SK-N-SH (cell line): ENCODE measurements around the gene SMARCC2. TPM values are rescaled to one million over a fixed set of nuclear protein-coding genes. Genes with fewer than 3 reads are reported as not detected.

ENCODE experiments used
- CTCF ChIA-PET: fragments of 300-600, 350-600 bp; formaldehyde crosslinking; extraction: SDS; loops from one replicate; lab custom pipeline; 2021; lab: Yijun Ruan, JAX
- POLR2A ChIA-PET: fragments of 350-600 bp; sonication (Branson Sonifier 250); formaldehyde crosslinking; extraction: SDS; loops from one replicate; lab custom pipeline; 2020; ENCODE audit warnings: antibody characterized with exemption, inconsistent platforms; lab: Yijun Ruan, JAX
- DNase-seq: peaks from one replicate; pipeline ENCODE4 v3.0.0; 2012
- H2AFZ ChIP-seq: fragments of 200-600 bp; sonication (generic); 2 replicates; pipeline ENCODE4 v1.8.1; 2016; ENCODE audit warnings: antibody characterized with exemption, mild to moderate bottlenecking, low read depth
- H3F3A ChIP-seq: fragments of 200-600 bp; sonication (generic); replicated peaks from 2 replicates; pipeline ENCODE3; 2016; ENCODE audit warnings: antibody characterized with exemption, mild to moderate bottlenecking; ENCODE audit not compliant: insufficient read depth
- H3K27ac ChIP-seq, 2 experiments: fragments of 200-500 bp in 1 of 2; fragments of 200-600 bp in 1 of 2; sonication (Bioruptor generic) in 1 of 2; sonication (generic), shearing (Covaris generic) in 1 of 2; 2 replicates each; pipeline versions ENCODE4 v1.5.1 to v1.6.1; 2014 to 2016; ENCODE audit warnings: low read depth in 2 of 2, inconsistent platforms in 1 of 2, low read length in 1 of 2, mild to moderate bottlenecking in 1 of 2, mixed read lengths in 1 of 2
- H3K27me3 ChIP-seq: fragments of 200-600 bp; sonication (generic), shearing (Covaris generic); 2 replicates; pipeline ENCODE4 v1.6.1; 2016; ENCODE audit warnings: mixed run types; ENCODE audit not compliant: insufficient read depth
- H3K36me3 ChIP-seq, 2 experiments: fragments of 200-500 bp in 1 of 2; fragments of 200-600 bp in 1 of 2; sonication (Bioruptor generic) in 1 of 2; sonication (generic) in 1 of 2; replicated peaks in 1 of 2; 2 replicates each; pipeline versions ENCODE3 to v1.5.1; 2014 to 2016; ENCODE audit warnings: low read length in 1 of 2, mild to moderate bottlenecking in 1 of 2; ENCODE audit not compliant: insufficient read depth in 2 of 2, control insufficient read depth in 1 of 2
- H3K4me1 ChIP-seq, 2 experiments: fragments of 200-500 bp in 1 of 2; fragments of 200-600 bp in 1 of 2; sonication (Bioruptor generic) in 1 of 2; sonication (generic), shearing (Covaris generic) in 1 of 2; 2 replicates each; pipeline versions ENCODE4 v1.5.1 to v1.6.1; 2014 to 2016; ENCODE audit warnings: low read depth in 1 of 2, low read length in 1 of 2, mixed run types in 1 of 2; ENCODE audit not compliant: insufficient read depth in 2 of 2, control insufficient read depth in 1 of 2
- H3K4me2 ChIP-seq: fragments of 200-600 bp; sonication (generic), shearing (Covaris generic); 2 replicates; pipeline ENCODE4 v1.6.1; 2017; ENCODE audit warnings: mixed run types
- H3K4me3 ChIP-seq, 2 experiments: fragments of 200-500 bp in 1 of 2; fragments of 200-600 bp in 1 of 2; sonication (Bioruptor generic) in 1 of 2; sonication (generic), shearing (Covaris generic) in 1 of 2; 2 replicates each; pipeline versions ENCODE4 v1.5.1 to v1.8.1; 2014 to 2016; ENCODE audit warnings: low read depth in 2 of 2, inconsistent platforms in 1 of 2, low read length in 1 of 2, mild to moderate bottlenecking in 1 of 2, mixed read lengths in 1 of 2, moderate library complexity in 1 of 2
- H3K79me2 ChIP-seq: fragments of 200-600 bp; sonication (generic); 2 replicates; pipeline ENCODE4 v1.8.1; 2017; ENCODE audit warnings: mild to moderate bottlenecking; ENCODE audit not compliant: insufficient read depth
- H3K9ac ChIP-seq: fragments of 200-600 bp; sonication (generic); 2 replicates; pipeline ENCODE4 v1.6.1; 2017; ENCODE audit warnings: mixed run types
- H3K9me2 ChIP-seq: fragments of 200-600 bp; sonication (generic); 2 replicates; pipeline ENCODE4 v1.6.1; 2017; ENCODE audit warnings: mixed run types
- H3K9me3 ChIP-seq: fragments of 200-600 bp; sonication (generic); 2 replicates; pipeline ENCODE4 v1.6.1; 2017; ENCODE audit warnings: mixed run types, mild to moderate bottlenecking, moderate library complexity
- H4K20me1 ChIP-seq: fragments of 200-600 bp; sonication (generic); 2 replicates; pipeline ENCODE4 v1.6.1; 2017; ENCODE audit warnings: mild to moderate bottlenecking, mixed run types; ENCODE audit not compliant: insufficient read depth
- CHD2 ChIP-seq: fragments of 150-350 bp; IDR thresholded peaks from 2 replicates; pipeline ENCODE4 v1.6.1; 2018; ENCODE audit warnings: low read length; ENCODE audit not compliant: partially characterized antibody
- ELF1 ChIP-seq: IDR thresholded peaks from 2 replicates; pipeline ENCODE4 v1.4.0; 2012
- FOXJ3 ChIP-seq: sonication (generic); formaldehyde crosslinking; IDR thresholded peaks from 2 replicates; pipeline ENCODE4 v1.5.1; 2020; ENCODE audit warnings: mild to moderate bottlenecking, missing genetic modification reagents
- GABPA ChIP-seq: IDR thresholded peaks from 2 replicates; pipeline ENCODE4 v1.4.0; 2012; ENCODE audit warnings: low read depth, mild to moderate bottlenecking
- POLR2AphosphoS5 ChIP-seq: IDR thresholded peaks from 2 replicates; pipeline ENCODE4 v1.6.1; 2012; ENCODE audit warnings: low read depth, low read length
- RCOR1 ChIP-seq: fragments of 150-350 bp; IDR thresholded peaks from 2 replicates; pipeline ENCODE4 v1.6.1; 2017; ENCODE audit warnings: antibody characterized with exemption, low read length
- REST ChIP-seq: IDR thresholded peaks from 2 replicates; pipeline ENCODE4 v1.6.1; 2012; ENCODE audit warnings: mild to moderate bottlenecking, low read depth, low read length, moderate library complexity
- SIN3A ChIP-seq: IDR thresholded peaks from 2 replicates; pipeline ENCODE4 v1.6.1; 2012; ENCODE audit warnings: low read depth, mild to moderate bottlenecking, low read length, moderate library complexity, borderline replicate concordance
- TEAD4 ChIP-seq: IDR thresholded peaks from 2 replicates; pipeline ENCODE4 v1.4.0; 2012; ENCODE audit warnings: mild to moderate bottlenecking, borderline replicate concordance; ENCODE audit not compliant: insufficient read depth
- WGBS: methylation state at CpG from one replicate; pipeline ENCODE4 v1.1.6; 2017; ENCODE audit warnings: low lambda C conversion rate; 5-methylcytosine and 5-hydroxymethylcytosine counted together
- polyA plus RNA-seq, 3 experiments: library from polyadenylated mRNA; depleted of rRNA; stranded (reverse); fragments of >200 nt; gene quantifications; 2 replicates each; pipeline ENCODE4 v1.2.3, GENCODE V29; 2012
- TF ChIP-seq, protein P1 (sequence below): fragments of 150-350 bp; IDR thresholded peaks from 2 replicates; pipeline ENCODE4 v1.6.1; 2016; ENCODE audit warnings: mild to moderate bottlenecking, low read depth, low read length
- TF ChIP-seq, protein P2 (sequence below): IDR thresholded peaks from 2 replicates; pipeline ENCODE4 v1.4.0; 2012; ENCODE audit warnings: low read depth, borderline replicate concordance
- TF ChIP-seq, protein P3 (sequence below): IDR thresholded peaks from 2 replicates; pipeline ENCODE4 v1.4.0; 2012; ENCODE audit warnings: low read depth, borderline replicate concordance

SMARCC2 gene
- polyA plus RNA-seq, 1 of the 3 experiments (the other 2 are of a cell fraction), result 64.3 TPM

DNA sequence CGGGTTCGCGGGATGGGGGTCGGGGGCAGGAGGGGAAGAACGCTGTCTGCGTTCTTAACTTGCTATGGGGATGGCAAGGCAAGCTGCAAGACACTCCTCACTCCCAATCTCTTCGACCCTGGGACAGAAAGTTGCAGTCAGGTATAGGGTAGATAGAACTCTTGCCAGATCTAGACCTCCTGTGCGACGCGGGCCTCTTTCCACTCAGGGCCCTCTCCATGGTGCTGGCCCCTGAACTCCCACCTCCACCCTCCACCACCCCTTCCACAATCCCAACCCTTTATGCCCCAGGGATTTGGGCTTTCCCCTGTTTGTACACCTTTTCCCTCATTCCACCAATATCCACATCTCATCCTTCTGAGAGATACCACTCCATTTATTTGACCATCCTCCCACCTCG lies 35.7 kb upstream of the SMARCC2 start:
- Histone ChIP-seq H3K79me2 (peaks cover 13% of the 10 kb centered on the region), H3K36me3 (no peaks in the 10 kb centered on the region), H3K27me3 (no peaks in the 10 kb centered on the region), H3K27ac (no peak overlapping the region; a peak in 1 of 4 replicates), H3F3A (peaks cover 24% of the 10 kb centered on the region), H3K9me3 (no peaks in the 10 kb centered on the region), H3K9me2 (no peaks in the 10 kb centered on the region), H3K9ac (peak overlapping the region; percentile 79), H3K4me3 (peak overlapping the region; percentile 67 to 97), H4K20me1 (no peaks in the 10 kb centered on the region), H3K4me2 (peak overlapping the region; percentile 91), H3K4me1 (peaks cover 13 to 22% of the 10 kb centered on the region in 2 experiments; a peak in 2 of 4 replicates), H2AFZ (peak overlapping the region; percentile 87; the same call in 1 of the 2 replicates)
- DNase-seq, result no peak
- POLR2A ChIA-PET, result no interaction called here
- WGBS, result 50% methylated on average over 9 of the region's 11 CpGs
- CTCF ChIA-PET, result interaction anchor here (0.7 to 2.4 kb wide), 6 partner anchors 19 to 239 kb away, joined by 3 to 9 read pairs (median 7); partner anchors contain the start of genes ANKRD52 and SMARCC2
- TF ChIP-seq ELF1, result no peak
- peak; percentile 91 for TF ChIP-seq REST

DNA sequence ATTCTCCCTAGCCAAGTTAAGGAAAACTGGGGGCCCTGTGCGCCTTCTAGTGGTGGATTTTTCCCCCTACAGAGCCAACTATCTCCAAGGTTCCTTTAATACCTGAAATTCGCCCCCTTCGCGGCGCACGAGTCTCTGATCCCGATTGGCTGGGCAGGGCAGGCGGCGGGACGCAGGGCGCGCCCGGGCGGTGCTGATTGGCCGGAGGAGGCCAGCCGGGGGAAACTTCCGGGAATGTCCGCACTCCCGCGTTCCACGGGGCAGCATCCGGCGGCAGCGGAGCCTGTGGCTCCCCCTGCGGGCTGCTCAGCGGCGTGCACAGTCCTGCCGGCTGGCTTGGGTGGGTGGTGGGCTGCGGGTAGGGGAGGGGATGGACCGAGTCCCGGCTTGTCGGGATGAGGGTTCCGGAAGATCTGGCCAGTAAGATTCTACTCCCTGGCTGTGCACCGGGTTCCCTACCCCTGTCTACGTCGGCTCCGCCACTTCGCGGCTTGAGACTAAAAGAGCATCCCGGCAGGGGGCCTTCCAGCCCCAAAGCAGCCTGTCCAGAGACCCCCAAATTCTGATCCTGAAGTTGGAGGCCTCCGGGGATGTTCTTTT lies 34.9 kb upstream of the SMARCC2 start, which contains the start of gene NABP2:
Gene NABP2, plus strand, starts transcription at position 241 of the 600 bp plus-strand sequence. CDS start 515 bp downstream, outside the sequence.
- Histone ChIP-seq H3K27ac (peak within 1 kb of the TSS; percentile 62 to 64), H3K4me2 (peak within 1 kb of the TSS; percentile 91), H3K9me3 (no peaks in the 10 kb centered on the region), H3K9ac (peak within 1 kb of the TSS; percentile 79), H3K27me3 (no peaks in the 10 kb centered on the region), H3F3A (peaks cover 24% of the 10 kb centered on the region), H3K36me3 (no peaks in the 10 kb centered on the region), H3K79me2 (peaks cover 20% of the 10 kb centered on the region), H3K4me3 (peak within 1 kb of the TSS; percentile 67 to 97), H2AFZ (peak within 1 kb of the TSS; percentile 90), H3K9me2 (no peaks in the 10 kb centered on the region), H3K4me1 (peaks cover 13 to 22% of the 10 kb centered on the region in 2 experiments; a peak in 2 of 4 replicates), H4K20me1 (no peaks in the 10 kb centered on the region)
- CTCF ChIA-PET, result interaction anchor here (1.0 to 4.1 kb wide), 6 partner anchors 17 to 133 kb away, joined by 3 to 47 read pairs (median 15); partner anchors contain the start of genes SMARCC2 and ZC3H10
- under 1% methylated on average over 29 of the region's 41 CpGs for WGBS
- POLR2A ChIA-PET, result no interaction called here
- peak; percentile 98 for DNase-seq
- peak; percentile 68; the same call in 1 of the 2 replicates for TF ChIP-seq TEAD4
- TF ChIP-seq SIN3A, result no peak; the same call in 1 of the 2 replicates
- TF ChIP-seq POLR2AphosphoS5, result peak; percentile 41; the same call in 1 of the 2 replicates
- TF ChIP-seq, protein P1, sequence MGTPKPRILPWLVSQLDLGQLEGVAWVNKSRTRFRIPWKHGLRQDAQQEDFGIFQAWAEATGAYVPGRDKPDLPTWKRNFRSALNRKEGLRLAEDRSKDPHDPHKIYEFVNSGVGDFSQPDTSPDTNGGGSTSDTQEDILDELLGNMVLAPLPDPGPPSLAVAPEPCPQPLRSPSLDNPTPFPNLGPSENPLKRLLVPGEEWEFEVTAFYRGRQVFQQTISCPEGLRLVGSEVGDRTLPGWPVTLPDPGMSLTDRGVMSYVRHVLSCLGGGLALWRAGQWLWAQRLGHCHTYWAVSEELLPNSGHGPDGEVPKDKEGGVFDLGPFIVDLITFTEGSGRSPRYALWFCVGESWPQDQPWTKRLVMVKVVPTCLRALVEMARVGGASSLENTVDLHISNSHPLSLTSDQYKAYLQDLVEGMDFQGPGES, result peak; percentile 68
- TF ChIP-seq, protein P2, sequence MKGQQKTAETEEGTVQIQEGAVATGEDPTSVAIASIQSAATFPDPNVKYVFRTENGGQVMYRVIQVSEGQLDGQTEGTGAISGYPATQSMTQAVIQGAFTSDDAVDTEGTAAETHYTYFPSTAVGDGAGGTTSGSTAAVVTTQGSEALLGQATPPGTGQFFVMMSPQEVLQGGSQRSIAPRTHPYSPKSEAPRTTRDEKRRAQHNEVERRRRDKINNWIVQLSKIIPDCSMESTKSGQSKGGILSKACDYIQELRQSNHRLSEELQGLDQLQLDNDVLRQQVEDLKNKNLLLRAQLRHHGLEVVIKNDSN, result peak; percentile 45; the same call in 1 of the 2 replicates
- no peak; the same call in 1 of the 2 replicates for TF ChIP-seq FOXJ3 (CRISPR knock-in tag)
- TF ChIP-seq REST, result peak; percentile 12; the same call in 1 of the 2 replicates
- TF ChIP-seq, protein P3, sequence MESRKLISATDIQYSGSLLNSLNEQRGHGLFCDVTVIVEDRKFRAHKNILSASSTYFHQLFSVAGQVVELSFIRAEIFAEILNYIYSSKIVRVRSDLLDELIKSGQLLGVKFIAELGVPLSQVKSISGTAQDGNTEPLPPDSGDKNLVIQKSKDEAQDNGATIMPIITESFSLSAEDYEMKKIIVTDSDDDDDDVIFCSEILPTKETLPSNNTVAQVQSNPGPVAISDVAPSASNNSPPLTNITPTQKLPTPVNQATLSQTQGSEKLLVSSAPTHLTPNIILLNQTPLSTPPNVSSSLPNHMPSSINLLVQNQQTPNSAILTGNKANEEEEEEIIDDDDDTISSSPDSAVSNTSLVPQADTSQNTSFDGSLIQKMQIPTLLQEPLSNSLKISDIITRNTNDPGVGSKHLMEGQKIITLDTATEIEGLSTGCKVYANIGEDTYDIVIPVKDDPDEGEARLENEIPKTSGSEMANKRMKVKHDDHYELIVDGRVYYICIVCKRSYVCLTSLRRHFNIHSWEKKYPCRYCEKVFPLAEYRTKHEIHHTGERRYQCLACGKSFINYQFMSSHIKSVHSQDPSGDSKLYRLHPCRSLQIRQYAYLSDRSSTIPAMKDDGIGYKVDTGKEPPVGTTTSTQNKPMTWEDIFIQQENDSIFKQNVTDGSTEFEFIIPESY, result no peak
- peak; percentile 84 for TF ChIP-seq CHD2
- no peak; the same call in 1 of the 2 replicates for TF ChIP-seq RCOR1
- peak; percentile 86 for TF ChIP-seq GABPA
- TF ChIP-seq ELF1, result peak; percentile 94
